ENCODE measurements around the gene PTGIS.

PTGIS gene

DNA sequence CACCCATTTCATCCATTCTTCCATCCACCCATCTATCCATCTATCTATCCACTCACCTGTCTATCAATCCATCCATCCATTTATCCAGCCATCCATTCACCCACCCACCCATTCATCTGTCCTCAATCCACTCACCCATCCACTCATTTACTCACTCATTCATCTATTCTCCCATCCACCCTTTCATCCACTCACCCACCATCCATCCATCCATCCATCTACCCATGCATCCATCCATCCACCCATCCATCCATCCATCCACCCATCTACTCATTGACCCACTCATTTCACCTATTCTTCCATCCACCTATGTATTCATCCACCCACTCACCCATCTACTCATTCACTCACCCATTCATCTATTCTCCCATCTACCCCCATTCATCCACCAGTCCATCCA, 24.2 kb upstream of the PTGIS start:
- Histone ChIP-seq H3K27ac (no peak overlapping the region), H3K4me3 (ENCODE audit: low read depth, low read length) (no peak overlapping the region), H3K27me3 (ENCODE audit: insufficient read depth, low read depth, severe bottlenecking) (no peaks in the 10 kb centered on the region), H3K9me3 (ENCODE audit: severe bottlenecking) (no peaks in the 10 kb centered on the region), H3K36me3 (no peaks in the 10 kb centered on the region)
- TF ChIP-seq CTCF (IDR thresholded peaks at IDR 0.05; ENCODE audit: low read depth, low read length), result no peak
- DNase-seq, result no peak

DNA sequence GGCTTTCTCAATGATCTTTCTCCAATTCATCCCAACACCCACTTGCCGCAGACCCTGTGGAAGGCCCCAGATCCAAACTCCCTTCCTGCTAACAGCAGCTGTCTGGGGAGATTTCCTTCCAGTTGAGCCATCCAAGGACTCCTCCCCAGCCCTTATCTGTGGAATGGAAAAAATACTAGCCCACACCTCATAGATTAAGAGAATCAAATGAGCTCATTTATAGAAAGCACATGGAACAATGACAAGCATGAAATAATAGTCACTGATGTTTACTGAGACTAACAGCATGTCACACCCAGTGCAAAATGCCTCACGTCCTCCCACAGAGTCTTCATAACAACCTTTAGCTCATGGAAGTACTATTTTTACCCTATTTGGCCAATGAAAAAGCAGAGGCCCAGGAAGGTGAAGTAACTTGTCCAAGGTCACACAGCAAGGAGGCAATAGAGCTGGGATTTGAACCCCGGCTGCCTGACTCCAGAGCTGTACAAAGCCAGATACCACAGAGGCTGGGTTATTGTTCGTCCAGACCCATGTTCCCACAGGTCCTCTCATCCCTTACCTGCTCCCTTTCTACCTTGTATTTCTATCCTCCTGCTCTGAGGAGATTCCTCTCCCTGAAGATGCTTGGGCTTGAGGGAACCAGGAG, 23.4 kb upstream of the PTGIS start:
- no peak for TF ChIP-seq CTCF (IDR thresholded peaks at IDR 0.05; ENCODE audit: low read depth, low read length)
- H3K27ac ChIP-seq, result no peak overlapping the region
- no peaks in the 10 kb centered on the region for H3K27me3 ChIP-seq (ENCODE audit: insufficient read depth, low read depth, severe bottlenecking)

DNA sequence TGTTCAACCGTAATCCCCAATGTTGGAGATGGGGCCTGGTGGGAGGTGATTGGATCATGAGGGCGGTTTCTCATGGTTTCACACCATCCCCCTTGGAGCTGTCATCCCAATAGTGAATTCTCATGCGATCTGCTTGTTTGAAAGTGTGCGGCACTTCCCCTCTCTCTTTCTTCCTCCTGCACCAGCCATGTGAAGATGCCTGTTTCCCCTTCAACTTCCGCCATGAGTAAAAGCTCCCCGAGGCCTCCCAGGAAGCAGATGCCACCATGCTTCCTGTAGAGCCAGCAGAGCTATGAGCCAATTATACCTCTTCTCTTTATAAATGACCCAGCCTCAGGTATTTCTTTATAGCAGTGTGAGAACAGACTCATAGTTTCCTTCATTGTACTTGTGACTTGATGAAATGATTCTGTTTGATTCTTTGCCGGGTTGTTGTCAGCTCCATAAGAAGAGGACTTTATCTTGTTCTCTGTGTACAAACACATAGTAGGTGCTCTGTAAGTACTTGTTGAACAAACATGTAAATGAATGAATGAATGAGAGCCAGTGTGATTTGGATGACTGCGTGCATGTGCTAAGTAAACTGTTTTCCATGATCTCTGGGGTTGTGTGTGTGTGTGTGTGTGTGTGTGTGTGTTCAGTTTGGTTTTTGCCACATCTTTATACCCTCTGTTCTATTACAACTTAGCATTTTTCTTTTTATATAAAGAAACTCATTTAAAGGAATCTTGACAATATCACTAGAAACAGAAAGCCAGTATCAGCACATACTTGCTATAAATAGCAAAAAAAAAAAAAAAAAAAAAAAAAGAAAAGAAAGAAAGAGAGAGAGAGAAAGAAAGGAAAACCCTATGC, 22.5 kb upstream of the PTGIS start:
- TF ChIP-seq CTCF (IDR thresholded peaks at IDR 0.05; ENCODE audit: low read depth, low read length), result no peak
- no peaks in the 10 kb centered on the region for H3K36me3 ChIP-seq
- no peak overlapping the region for H3K27ac ChIP-seq
- H3K27me3 ChIP-seq (ENCODE audit: insufficient read depth, low read depth, severe bottlenecking), result no peaks in the 10 kb centered on the region
- no peaks in the 10 kb centered on the region for H3K9me3 ChIP-seq (ENCODE audit: severe bottlenecking)
- no peak for DNase-seq
- H3K4me3 ChIP-seq (ENCODE audit: low read depth, low read length), result no peak overlapping the region

More for the DNA sequence above, 23.4 kb upstream of the PTGIS start:
- no peak for DNase-seq
- H3K36me3 ChIP-seq, result no peaks in the 10 kb centered on the region
- no peak overlapping the region for H3K4me3 ChIP-seq (ENCODE audit: low read depth, low read length)
- H3K9me3 ChIP-seq (ENCODE audit: severe bottlenecking), result no peaks in the 10 kb centered on the region

DNA sequence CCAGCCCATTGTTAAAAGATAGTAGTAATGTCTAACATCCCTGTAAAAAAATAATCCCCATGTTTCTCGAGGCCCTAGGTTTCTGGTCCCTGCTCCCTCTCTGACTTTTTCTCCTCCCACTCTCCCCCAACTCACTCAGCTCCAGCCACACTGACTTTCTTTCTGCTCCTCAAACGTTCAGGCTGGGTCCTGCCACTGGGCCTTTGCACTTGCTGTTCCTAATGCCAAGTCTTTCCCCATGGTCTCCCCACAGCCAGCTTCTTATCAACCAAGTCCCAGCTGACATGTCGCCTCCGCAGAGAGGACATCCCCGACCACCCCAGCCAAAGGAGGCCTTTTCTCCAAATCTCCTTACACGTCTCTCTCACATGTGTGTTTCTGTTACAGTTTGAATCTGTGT, 21.8 kb upstream of the PTGIS start:
- no peak overlapping the region for H3K27ac ChIP-seq
- no peak for DNase-seq
- TF ChIP-seq CTCF (IDR thresholded peaks at IDR 0.05; ENCODE audit: low read depth, low read length), result no peak
- no peaks in the 10 kb centered on the region for H3K36me3 ChIP-seq
- no peaks in the 10 kb centered on the region for H3K9me3 ChIP-seq (ENCODE audit: severe bottlenecking)
- no peaks in the 10 kb centered on the region for H3K27me3 ChIP-seq (ENCODE audit: insufficient read depth, low read depth, severe bottlenecking)
- no peak overlapping the region for H3K4me3 ChIP-seq (ENCODE audit: low read depth, low read length)

DNA sequence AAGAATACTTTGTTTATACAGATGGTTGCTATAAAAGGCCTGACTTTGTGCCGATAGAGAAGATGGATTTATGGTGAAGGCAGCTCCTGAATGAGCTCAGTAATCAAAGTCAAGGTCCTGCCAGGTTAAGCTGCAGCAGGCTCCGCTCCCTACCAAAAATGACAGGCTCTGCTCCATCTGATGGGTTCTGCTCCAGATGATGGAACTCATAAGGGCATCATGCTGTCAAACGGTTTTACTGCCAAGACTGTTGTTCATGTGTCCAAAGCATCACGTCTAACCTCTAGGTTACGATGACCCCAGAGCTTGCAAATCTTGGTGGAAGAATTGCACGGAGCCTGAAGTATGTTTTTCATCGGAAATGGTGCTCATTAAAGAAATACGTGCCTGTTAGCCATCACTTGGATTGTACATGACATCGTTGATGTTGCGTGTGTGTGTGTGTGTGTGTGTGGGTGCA, 19.2 kb upstream of the PTGIS start:
- no peak for TF ChIP-seq CTCF (IDR thresholded peaks at IDR 0.05; ENCODE audit: low read depth, low read length)
- DNase-seq, result no peak
- Histone ChIP-seq H3K4me3 (ENCODE audit: low read depth, low read length) (no peak overlapping the region), H3K36me3 (no peaks in the 10 kb centered on the region), H3K27me3 (ENCODE audit: insufficient read depth, low read depth, severe bottlenecking) (no peaks in the 10 kb centered on the region), H3K9me3 (ENCODE audit: severe bottlenecking) (peaks cover 6% of the 10 kb centered on the region), H3K27ac (no peak overlapping the region)

All from WERI-Rb-1 (cell line).